GM19452 (cell line): ENCODE data around the gene LDHD.
"Not testable (repeated sequence)": the region's sequence is repeated elsewhere in the genome, so short reads cannot be mapped to it uniquely, and the experiment has no call there.

Experiments used
- ATAC-seq: cut with Tn5 transposase; IDR thresholded peaks from one replicate; pipeline ENCODE4 v1.9.1; 2021; ENCODE audit not compliant: unreplicated experiment

Gene LDHD

DNA sequence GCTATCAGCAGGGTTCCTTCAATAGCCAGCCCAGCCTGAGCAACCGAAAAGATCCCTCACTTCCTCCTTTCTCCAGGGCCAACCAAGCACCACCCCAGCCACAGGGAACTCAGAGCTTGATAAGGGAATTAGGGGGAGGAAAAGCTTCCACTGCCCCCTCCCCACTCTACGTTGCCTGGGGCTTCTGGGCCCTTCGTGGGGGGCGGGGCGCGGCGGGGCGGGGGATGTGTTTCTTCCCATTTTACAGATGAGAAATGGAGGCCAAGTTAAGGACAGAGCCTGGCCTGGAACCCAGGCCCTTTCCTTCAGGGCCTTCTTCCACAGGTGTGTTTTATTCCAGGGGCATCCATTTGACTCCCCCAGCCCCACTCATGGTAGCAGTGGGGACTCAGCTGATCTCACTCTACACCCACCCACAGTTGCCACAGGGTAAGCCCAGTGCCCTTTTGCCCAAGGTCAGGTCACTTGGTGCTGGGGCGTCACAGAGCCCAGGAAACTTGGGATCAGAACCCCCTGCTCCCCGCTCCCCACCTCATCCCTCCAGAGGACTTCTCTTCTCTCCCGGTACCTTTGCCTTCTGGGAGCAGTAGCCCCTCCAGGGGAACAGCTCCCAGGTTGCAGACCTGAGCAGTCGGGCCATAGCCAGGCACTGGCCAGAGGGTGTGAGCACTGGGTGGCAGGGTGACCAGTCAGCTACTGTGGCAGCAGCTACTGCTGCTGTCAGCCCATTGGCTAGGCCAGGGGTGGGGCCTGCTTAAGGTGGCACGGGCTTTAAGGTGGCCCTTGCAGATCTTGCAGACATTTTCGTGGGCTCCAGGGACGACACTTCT, at the start of gene LDHD:
LDHD (minus strand) TSS at position 700 of the 830 bp plus-strand sequence; CDS start at position 640, 60 bp downstream.
- no peak for ATAC-seq

GRCh38 chr16:75160386-75160785, 43.8 kb upstream of the LDHD start:
- no peak for ATAC-seq

GRCh38 chr16:75152635-75153034, 36.1 kb upstream of the LDHD start:
- ATAC-seq, result no peak

- ATAC-seq, result no peak
Observed at GRCh38 chr16:75151798-75152197, 35.2 kb upstream of the LDHD start.

DNA sequence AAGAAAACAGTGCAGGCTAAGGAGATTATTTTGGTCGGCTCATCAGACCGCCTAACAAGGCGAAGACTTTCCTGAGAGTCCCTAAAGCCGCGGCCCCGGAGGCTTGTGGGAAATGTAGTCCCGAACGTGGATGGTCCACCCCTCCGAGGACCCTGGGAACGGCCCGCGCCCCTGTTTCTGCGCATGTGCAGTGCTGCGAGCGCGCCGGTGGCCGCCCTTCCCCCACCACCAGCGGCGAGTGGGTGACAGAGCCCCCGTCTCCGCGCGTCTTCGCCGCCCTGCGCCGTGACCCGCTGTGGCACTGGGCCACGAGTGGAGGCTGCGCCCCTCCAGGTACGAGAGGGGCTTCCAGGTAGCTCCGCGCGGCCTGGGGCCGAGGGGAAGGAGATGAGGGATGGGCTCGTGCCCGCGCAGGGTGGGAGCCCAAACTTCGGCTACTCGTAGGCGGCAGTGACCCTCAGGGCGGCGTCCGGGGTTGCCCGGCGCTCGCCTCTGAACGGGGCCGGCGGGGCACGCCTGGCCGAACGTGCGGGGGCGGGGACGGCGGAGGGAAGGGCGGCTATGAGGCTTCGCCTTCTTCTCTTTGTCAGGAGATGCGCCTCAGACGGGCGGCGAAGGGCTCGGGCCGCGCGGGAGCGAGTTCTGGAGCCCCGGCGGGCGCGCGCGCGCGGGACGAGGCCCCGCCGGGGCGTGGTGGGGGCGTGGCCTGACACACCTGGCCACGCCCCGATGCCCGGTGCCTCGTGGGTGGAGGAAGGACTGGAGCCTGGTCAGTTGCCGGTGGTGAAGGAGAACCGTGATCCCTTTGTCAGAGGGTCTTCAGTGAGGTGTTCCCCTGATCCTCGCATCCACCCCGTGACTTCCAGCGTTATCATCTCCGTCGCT, 32.0 kb upstream of the LDHD start, which contains the start of gene ZFP1:
ZFP1 (plus strand) TSS at position 214 of the 885 bp plus-strand sequence. CDS start 4,428 bp downstream, outside the sequence.
- ATAC-seq, result peak; percentile 87

GRCh38 chr16:75147968-75148310, 31.4 kb upstream of the LDHD start:
- no peak for ATAC-seq

DNA sequence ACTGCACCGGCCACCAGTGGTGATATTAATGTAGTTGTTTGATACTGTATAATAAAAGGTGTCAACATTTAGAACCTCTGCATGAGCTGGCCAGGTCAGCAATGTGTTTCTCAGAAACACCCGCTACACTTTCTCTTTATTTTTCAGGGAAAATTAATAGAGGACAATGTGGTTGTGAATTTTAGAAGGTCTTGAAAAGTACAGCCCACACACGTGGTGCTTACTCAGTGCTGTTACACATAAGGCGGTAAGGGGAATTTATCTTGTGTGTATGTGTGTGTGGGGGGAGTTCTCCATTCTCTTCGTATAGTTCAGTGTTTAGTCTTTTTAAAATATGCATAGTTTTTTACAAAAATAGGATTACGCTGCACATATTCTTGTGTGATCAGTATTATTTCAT, 27.4 kb upstream of the LDHD start:
- no peak for ATAC-seq

DNA sequence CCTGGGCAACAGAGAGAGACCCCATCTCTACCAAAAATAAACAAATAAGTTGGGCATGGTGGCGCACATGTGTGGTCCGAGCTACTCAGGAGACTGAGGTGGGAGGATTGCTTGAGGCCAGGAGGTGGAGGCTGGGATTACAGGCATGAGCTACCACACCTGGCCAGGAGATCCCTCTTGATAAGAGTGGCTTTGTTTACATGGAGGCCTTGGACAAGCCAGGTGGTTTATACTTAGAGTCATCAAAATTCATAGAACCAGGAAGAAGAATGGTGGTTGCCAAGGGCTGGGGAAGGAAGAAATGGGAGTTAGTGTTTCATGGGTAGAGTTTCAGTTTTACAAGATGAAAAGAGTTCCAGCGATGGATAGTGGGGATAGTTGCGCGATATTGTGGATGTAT, 22.9 kb upstream of the LDHD start:
- ATAC-seq, result no peak

- no peak for ATAC-seq
Observed at GRCh38 chr16:75138636-75139035, 22.1 kb upstream of the LDHD start.

GRCh38 chr16:75138233-75138632, 21.7 kb upstream of the LDHD start:
- ATAC-seq, result no peak

DNA sequence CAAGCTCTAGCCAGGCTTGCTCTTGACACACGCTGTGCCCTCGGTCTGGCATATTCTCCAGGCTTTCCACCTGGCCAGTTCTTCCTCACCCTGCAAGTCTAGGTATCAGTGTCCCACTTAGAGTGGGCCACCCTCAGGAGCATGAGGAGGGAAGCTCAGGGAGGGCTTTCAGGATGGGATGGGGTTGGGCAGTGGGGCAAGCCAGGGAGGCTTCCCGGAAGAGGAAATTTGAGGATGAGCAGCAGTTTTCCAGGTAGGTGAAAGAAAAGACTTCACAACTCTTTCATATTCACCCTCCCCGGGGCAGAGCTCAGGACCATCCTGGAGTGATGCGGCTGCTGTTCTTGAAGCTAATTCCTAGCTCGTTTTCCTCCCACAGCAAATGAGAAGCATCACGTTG, 14.5 kb upstream of the LDHD start:
- ATAC-seq, result no peak

GRCh38 chr16:75130150-75130771, 13.7 kb upstream of the LDHD start:
- no peak for ATAC-seq

DNA sequence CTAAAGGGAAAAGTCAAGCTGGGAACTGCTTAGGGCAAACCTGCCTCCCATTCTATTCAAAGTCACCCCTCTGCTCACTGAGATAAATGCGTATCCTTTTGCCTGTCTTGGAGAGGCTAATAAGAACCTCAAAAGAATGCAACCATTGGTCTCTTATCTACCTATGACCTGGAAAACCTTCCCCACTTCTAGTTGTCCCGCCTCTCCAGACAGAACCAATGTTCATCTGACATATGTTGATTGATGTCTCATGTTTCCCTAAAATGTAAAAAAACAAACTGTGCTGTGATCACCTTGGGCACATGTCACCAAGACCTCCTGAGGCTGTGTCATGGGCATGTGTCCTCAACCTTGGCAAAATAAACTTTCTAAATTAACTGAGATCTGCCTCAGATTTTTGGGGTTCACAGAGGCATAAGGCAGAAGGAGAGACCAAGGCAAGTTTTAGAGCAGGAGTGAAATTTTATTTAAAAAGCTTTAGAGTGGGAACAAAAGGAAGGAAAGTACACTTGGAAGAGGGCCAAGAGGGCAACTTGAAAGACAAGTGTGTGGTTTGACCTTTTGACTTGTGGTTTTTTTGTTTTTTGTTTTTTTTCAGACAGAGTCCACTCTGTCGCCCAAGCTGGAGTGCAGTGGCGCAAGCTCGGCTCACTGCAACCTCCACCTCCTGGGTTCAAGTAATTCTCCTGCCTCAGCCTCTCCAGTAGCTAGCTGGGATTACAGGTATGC, 13.0 kb upstream of the LDHD start:
- not testable (repeated sequence) for ATAC-seq

- no peak for ATAC-seq
Observed at GRCh38 chr16:75127713-75128415, 11.3 kb upstream of the LDHD start.

GRCh38 chr16:75122609-75123008, 6.0 kb upstream of the LDHD start:
- ATAC-seq, result no peak

- no peak for ATAC-seq
Observed at GRCh38 chr16:75121949-75122568, 5.5 kb upstream of the LDHD start.

- ATAC-seq, result no peak
Observed at GRCh38 chr16:75120253-75120652, 3.7 kb upstream of the LDHD start.

- no peak for ATAC-seq
Observed at GRCh38 chr16:75118943-75119539, 2.5 kb upstream of the LDHD start.

GRCh38 chr16:75116911-75117245, 298 bp upstream of the LDHD start:
- no peak for ATAC-seq
